ELF-1 (cell line): ENCODE results near the gene CHST7.
"Not testable (repeated sequence)": the region's sequence is repeated elsewhere in the genome, so short reads cannot be mapped to it uniquely, and the experiment has no call there.

Experiments used
- DNase-seq: peaks from one replicate; pipeline ENCODE4 v3.0.0-alpha.2; 2016; ENCODE audit warnings: low read depth, low spot score

The CHST7 gene, protein sequence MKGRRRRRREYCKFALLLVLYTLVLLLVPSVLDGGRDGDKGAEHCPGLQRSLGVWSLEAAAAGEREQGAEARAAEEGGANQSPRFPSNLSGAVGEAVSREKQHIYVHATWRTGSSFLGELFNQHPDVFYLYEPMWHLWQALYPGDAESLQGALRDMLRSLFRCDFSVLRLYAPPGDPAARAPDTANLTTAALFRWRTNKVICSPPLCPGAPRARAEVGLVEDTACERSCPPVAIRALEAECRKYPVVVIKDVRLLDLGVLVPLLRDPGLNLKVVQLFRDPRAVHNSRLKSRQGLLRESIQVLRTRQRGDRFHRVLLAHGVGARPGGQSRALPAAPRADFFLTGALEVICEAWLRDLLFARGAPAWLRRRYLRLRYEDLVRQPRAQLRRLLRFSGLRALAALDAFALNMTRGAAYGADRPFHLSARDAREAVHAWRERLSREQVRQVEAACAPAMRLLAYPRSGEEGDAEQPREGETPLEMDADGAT

GRCh38 chrX:46573331-46573891 lies at the start of gene CHST7:
Gene CHST7 (plus strand): TSS chrX:46573765. CDS start chrX:46573932, 167 bp downstream.
- peak; percentile 90 for DNase-seq

DNA sequence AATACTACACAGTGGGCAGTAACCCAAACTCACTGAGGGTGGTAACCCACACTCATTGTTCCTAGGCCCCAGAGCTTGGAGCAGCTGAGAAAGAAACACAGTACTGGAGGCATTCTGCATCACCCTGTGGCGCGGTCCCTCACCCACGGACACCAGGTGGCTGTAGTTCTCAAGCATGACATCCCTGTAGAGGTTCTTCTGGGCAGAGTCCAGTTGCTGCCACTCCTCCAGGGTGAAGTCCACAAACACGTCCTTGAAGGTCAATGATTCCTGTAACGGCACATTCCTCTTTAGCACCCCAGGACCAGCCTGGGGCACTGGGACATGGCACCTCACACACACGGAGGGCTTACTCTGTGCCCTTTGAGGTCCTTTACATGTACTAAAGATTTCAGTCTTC lies 44.9 kb upstream of the CHST7 start:
- not testable (repeated sequence) for DNase-seq

GRCh38 chrX:46529740-46530403 lies 43.7 kb upstream of the CHST7 start:
- DNase-seq: peak; percentile 81

GRCh38 chrX:46530404-46530908 lies 43.1 kb upstream of the CHST7 start:
- not testable (repeated sequence) for DNase-seq

DNA sequence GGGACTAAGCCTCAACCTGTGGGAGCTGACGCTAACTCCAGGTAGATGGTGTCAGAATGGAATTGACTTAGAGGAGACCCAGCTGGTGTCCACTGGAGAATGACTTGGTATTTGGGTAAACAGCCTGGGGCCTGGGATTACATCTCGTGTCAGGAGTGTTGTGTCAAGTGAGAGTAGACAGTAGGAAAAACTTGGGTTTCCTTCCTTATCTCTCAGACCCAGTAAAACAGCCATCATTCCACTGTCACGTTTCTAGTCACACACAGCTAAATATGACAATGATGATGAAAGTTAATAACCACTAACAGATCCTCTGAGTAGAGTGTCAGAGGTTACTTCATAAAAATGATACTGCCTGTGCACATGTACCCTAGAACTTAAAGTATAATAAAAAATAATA lies 42.1 kb upstream of the CHST7 start:
- DNase-seq: no peak

GRCh38 chrX:46543441-46543840 lies 30.1 kb upstream of the CHST7 start:
- peak; percentile 46 for DNase-seq

DNA sequence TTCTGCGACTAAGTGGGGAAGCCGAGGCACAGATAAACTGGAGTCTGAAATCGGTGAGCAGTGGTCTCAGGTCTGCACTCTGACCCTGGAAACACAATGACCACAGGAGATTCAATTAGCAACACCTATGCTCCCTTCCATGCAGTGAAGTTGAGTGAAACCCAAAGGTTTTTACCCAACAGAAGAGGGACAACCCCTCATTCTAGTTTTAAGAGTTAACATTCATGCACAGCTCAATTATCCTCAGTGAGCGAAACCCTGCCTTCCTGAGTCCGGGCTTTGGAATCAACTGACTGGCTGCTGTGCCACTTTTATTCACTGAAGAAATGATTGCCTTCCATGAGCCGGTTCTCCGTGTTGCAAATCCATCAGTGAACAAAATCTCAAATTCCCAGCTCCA lies 29.0 kb upstream of the CHST7 start:
- not testable (repeated sequence) for DNase-seq

DNA sequence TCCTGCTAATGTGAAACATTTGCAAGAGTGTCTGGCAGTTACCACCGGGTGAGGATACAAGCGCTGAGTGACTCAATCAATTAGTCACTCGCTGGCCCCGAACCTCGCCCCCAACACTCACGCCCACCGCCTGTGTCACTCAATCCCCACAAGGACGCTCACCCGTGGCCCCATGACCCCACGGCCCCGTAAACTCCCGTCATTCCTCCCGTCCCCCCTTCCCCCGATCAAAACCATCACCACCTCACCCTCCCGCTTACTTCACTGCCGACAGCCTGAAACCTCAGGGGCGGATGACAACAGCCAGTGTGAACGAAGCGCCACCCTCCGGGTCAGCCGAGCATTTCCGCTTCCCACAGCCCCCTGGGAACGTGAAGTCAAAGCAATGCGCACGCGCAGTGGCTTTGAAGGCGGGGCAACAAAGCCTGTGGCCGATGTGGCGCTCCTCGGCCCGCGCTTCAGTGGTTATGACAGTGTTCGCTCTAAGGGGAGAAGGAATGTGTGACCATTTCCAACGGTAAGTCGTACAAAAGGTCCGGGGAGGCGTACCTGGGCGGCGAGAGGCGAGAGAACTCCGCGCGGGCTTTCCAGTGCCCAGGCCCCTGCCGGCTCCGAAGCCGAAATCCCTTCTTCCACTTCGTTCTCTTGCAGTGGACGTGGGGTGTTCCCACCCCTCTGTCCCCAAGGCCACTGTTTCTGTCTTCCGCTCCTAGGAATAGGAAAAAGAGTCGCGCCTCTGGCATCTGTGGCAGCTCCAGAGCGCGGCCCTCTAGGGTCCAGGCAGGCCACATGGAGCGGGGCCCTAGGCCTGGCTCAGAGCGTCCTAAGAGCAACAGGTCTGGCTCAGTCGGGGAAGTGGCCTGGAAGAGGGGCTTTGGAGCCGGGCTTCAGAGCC lies 28.2 kb upstream of the CHST7 start, which contains the start of gene ZNF674:
TSS of gene ZNF674 (minus strand) at position 311 of the 895 bp plus-strand sequence. CDS start 3,334 bp downstream, outside the sequence.
- DNase-seq: peak; percentile 97

DNA sequence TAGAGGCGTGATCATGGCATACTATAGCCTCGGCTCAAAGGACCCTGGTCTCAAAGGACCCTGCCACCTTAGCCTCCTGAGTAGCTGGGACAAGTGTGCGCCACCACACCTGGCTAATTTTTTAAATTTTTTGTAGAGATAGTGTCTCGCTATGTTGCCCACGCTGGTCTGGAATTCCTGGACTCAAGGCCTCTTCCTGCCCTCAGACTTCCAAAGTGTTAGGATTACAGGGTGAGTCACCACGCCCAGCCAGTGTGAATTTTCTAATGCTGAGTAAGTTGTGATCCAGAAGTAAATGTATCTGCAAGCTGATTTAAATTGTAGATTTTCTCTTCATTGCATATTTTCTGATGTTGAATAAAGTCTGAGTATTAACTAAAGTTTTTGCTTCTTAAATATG lies 25.7 kb upstream of the CHST7 start:
- peak; percentile 46 for DNase-seq

GRCh38 chrX:46549914-46550313 lies 23.7 kb upstream of the CHST7 start:
- DNase-seq: no peak

GRCh38 chrX:46551494-46552128 lies 22.0 kb upstream of the CHST7 start:
- peak; percentile 94 for DNase-seq

DNA sequence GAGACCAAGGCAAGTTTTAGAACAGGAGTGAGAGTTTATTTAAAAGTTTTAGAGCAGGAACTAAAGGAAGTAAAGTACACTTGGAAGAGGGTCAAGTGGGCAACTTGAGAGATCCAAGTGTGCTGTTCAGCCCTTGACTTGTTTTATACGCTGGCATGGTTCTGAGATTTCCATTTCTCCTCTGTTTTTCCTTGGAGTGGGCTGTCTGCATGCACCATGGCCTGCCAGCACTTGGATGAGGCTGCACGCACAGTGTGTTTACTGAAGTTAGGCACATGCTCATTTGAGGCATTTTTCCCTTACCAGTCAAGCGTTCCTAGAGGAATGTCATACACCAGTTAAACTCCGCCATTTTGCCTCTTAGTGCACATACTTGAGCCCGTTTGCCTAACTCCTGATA lies 19.6 kb upstream of the CHST7 start:
- DNase-seq: no peak

- DNase-seq: no peak
Measured at GRCh38 chrX:46554942-46555341, 18.6 kb upstream of the CHST7 start.

GRCh38 chrX:46559062-46559461 lies 14.5 kb upstream of the CHST7 start:
- no peak for DNase-seq

DNA sequence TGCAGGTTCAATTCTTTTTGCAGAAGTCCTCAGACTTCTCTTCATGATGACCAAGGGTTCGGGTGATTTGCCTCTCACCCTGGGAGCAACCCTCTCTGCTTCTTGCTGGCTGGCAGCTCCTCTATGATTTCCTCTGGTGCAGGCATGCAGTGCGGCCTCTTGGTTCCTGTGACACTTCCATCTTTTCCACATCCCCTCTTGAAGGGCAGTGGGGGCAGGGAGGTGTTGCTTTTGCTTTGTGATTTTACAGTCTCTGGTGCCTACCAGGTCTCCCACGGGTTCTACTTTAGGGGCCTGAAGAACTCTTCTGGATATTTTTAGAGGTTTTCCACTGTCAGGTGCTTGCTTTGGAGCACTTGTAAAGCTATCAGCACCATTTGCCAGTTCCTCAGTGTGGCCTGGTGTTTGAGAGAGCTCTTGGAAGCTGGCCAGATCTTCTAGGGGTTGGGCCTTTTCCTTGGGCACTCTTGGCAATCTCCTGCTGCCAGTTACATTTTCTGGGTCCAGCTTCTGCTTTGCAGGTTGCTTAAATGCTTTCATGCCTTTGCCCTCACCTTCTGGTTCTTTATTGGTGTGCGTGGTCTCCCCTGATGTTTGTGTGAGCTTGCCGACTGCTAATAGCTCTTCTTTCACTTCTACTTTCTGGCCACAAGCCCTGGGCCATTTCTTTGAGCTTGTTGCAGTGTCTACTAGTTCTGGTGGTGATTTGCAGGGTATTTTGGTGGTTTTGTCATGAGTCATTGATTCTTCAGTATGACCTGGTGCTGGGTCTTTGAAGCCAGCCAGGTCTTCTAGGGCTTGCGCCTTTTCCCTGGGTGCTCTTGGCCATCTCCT lies 11.5 kb upstream of the CHST7 start:
- DNase-seq: no peak

DNA sequence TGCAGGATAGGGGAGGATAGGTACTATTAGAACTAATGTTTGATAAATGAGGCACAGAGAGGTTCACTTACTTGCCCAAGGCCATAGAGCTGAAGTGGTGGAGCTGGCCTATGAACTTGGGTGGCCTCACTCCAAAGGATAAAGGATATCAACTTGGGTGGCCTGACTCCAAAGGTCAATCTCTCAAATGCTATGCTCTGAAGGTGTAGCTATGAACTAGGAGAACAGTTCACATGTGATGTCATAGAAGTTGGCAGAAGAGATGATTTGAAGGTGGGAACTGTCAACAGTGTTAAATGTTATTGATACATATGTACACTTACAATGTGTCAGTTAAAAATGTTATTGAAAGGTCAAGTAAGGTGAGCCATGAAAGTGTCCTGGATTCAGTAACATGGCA lies 6.2 kb upstream of the CHST7 start:
- no peak for DNase-seq

GRCh38 chrX:46569621-46570020 lies 3.9 kb upstream of the CHST7 start:
- DNase-seq: no peak

GRCh38 chrX:46571423-46572339 lies 1.9 kb upstream of the CHST7 start:
- peak; percentile 63 for DNase-seq
